Astrocyte (in vitro differentiated cells and primary cell): Measurements from ENCODE around the gene RBM17.

Experiments used
- EZH2 ChIP-seq: IDR thresholded peaks from 2 replicates; pipeline ENCODE4 v1.6.1; 2012; ENCODE audit warnings: mild to moderate bottlenecking, low read length, inconsistent platforms; ENCODE audit not compliant: insufficient read depth
- TF ChIP-seq, protein P1 (sequence below): IDR thresholded peaks from 2 replicates; pipeline ENCODE4 v1.5.1; 2011; ENCODE audit warnings: low read depth, mild to moderate bottlenecking, inconsistent platforms, low read length, moderate library complexity; ENCODE audit not compliant: insufficient read depth

DNA sequence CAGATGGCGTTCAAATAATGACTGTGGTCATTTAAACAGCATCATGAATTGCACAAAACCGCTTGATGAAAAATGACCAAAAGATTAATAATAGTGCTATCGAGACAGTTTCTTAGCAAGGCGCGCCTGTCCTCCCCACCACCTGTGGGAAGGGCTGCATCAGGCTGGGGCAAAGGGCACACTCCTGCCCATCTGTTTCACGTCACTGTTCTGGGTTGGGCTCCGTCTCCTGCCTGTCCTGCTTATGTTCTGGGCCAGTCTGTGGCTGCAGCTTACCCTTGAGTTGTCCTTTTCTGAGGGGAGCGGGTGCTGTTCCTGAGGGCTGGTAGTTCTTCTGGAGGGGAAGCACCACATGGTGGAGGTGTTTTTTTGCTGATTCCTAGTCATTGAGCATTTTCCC, 13.3 kb downstream of the RBM17 start:
- TF ChIP-seq, protein P1, sequence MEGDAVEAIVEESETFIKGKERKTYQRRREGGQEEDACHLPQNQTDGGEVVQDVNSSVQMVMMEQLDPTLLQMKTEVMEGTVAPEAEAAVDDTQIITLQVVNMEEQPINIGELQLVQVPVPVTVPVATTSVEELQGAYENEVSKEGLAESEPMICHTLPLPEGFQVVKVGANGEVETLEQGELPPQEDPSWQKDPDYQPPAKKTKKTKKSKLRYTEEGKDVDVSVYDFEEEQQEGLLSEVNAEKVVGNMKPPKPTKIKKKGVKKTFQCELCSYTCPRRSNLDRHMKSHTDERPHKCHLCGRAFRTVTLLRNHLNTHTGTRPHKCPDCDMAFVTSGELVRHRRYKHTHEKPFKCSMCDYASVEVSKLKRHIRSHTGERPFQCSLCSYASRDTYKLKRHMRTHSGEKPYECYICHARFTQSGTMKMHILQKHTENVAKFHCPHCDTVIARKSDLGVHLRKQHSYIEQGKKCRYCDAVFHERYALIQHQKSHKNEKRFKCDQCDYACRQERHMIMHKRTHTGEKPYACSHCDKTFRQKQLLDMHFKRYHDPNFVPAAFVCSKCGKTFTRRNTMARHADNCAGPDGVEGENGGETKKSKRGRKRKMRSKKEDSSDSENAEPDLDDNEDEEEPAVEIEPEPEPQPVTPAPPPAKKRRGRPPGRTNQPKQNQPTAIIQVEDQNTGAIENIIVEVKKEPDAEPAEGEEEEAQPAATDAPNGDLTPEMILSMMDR = no peak
- TF ChIP-seq EZH2 = no peak
